AG04450 (cell line): Measurements from ENCODE around the gene TNS3. TPM values are rescaled to one million over a fixed set of nuclear protein-coding genes. Genes with fewer than 3 reads are reported as not detected.

Experiments
- CTCF ChIA-PET: fragments of 300-600, 350-600 bp; formaldehyde crosslinking; extraction: SDS; loops from one replicate; lab custom pipeline; 2022; ENCODE audit warnings: antibody characterized with exemption, inconsistent platforms; lab: Charles Lee
- POLR2A ChIA-PET: fragments of 350-600 bp; formaldehyde crosslinking; extraction: SDS; loops from one replicate; lab custom pipeline; 2021; ENCODE audit warnings: antibody characterized with exemption, inconsistent platforms; lab: Yijun Ruan, JAX
- DNase-seq: peaks from one replicate; pipeline ENCODE4 v3.0.0-alpha.2; 2011; ENCODE audit warnings: low read depth, low spot score
- H3K27ac ChIP-seq: one replicate; pipeline ENCODE4 v1.5.1; 2012; ENCODE audit warnings: low read depth, low read length, control low read depth
- H3K27me3 ChIP-seq: one replicate; pipeline ENCODE4 v1.6.0; 2012; ENCODE audit warnings: low read length; ENCODE audit not compliant: control insufficient read depth, insufficient read depth
- H3K4me3 ChIP-seq: 2 replicates; pipeline ENCODE4 v1.5.1; 2011; ENCODE audit warnings: mild to moderate bottlenecking, low read depth, low read length, control low read depth
- H3K9me3 ChIP-seq: 2 replicates; pipeline ENCODE4 v1.5.1; 2012; ENCODE audit warnings: low read length; ENCODE audit not compliant: control insufficient read depth, insufficient read depth
- CTCF ChIP-seq: IDR thresholded peaks from 2 replicates; pipeline ENCODE4 v1.5.1; 2011; ENCODE audit warnings: low read depth, low read length, control low read depth, inconsistent platforms
- polyA plus RNA-seq: library from polyadenylated mRNA; depleted of rRNA; stranded (reverse); fragments of >200 nt; gene quantifications from 2 replicates; pipeline ENCODE4 v1.2.3, GENCODE V29; 2011

Gene TNS3
- polyA plus RNA-seq, 1 experiment = 131 TPM

GRCh38 chr7:47452715-47453092 lies 129.2 kb downstream of the TNS3 start:
- CTCF ChIA-PET = interaction anchor here (1.0 to 2.9 kb wide), 3 partner anchors 17 to 366 kb away, joined by 4 to 8 read pairs (median 8); no protein-coding TSS in a partner anchor
- no peaks in the 10 kb centered on the region for H3K9me3 ChIP-seq
- no peak for DNase-seq
- H3K4me3 ChIP-seq = no peak overlapping the region
- no peak for TF ChIP-seq CTCF
- POLR2A ChIA-PET = interaction anchor here (1.3 to 1.8 kb wide), 2 partner anchors 30 to 61 kb away, joined by 6 to 7 read pairs; no protein-coding TSS in a partner anchor
- H3K27ac ChIP-seq = peak overlapping the region; percentile 97
- no peaks in the 10 kb centered on the region for H3K27me3 ChIP-seq

- ChIA-PET POLR2A (no interaction called here), CTCF (interaction anchor here (0.5 to 2.9 kb wide), 4 partner anchors 16 to 370 kb away, joined by 3 to 8 read pairs (median 6); no protein-coding TSS in a partner anchor)
- no peak for DNase-seq
- TF ChIP-seq CTCF = no peak
- no peaks in the 10 kb centered on the region for H3K9me3 ChIP-seq
- no peaks in the 10 kb centered on the region for H3K27me3 ChIP-seq
- H3K4me3 ChIP-seq = no peak overlapping the region
- H3K27ac ChIP-seq = peak overlapping the region; percentile 97
These were observed 129.6 kb downstream of the TNS3 start for GRCh38 chr7:47452295-47452694.

- Histone ChIP-seq H3K27me3 (no peaks in the 10 kb centered on the region), H3K27ac (no peak overlapping the region), H3K4me3 (no peak overlapping the region), H3K9me3 (no peaks in the 10 kb centered on the region)
- ChIA-PET POLR2A (no interaction called here), CTCF (interaction anchor here (0.5 to 2.9 kb wide), 3 partner anchors 16 to 371 kb away, joined by 3 to 8 read pairs (median 8); no protein-coding TSS in a partner anchor)
- TF ChIP-seq CTCF = no peak
- DNase-seq = peak; percentile 20
These were observed 130.1 kb downstream of the TNS3 start for GRCh38 chr7:47451851-47452205.

- CTCF ChIA-PET = interaction anchor here (1.2 to 2.9 kb wide), 3 partner anchors 14 to 369 kb away, joined by 4 to 8 read pairs (median 4); no protein-coding TSS in a partner anchor
- POLR2A ChIA-PET = interaction anchor here (0.5 to 1.2 kb wide), 9 partner anchors 8 to 346 kb away, joined by 3 to 5 read pairs (median 3); no protein-coding TSS in a partner anchor
- DNase-seq = peak; percentile 82
These were observed 131.9 kb downstream of the TNS3 start for GRCh38 chr7:47449810-47450590.

More at GRCh38 chr7:47449810-47450590, 131.9 kb downstream of the TNS3 start:
- Histone ChIP-seq H3K9me3 (no peaks in the 10 kb centered on the region), H3K27me3 (no peaks in the 10 kb centered on the region), H3K27ac (peak overlapping the region; percentile 88), H3K4me3 (no peak overlapping the region)
- no peak for TF ChIP-seq CTCF
